Measurements from ENCODE around the gene AMZ2. TPM values are rescaled to one million over a fixed set of nuclear protein-coding genes. Genes with fewer than 3 reads are reported as not detected.
A peak's percentile ranks its signal among the peaks of the same experiment; 100 is the strongest.
"Not testable (repeated sequence)": the region's sequence is repeated elsewhere in the genome, so short reads cannot be mapped to it uniquely, and the experiment has no call there.

Gene AMZ2
- total RNA-seq, 4 donors from 2014 or later, result 35.8 to 47.1 (median 41.5) TPM

DNA sequence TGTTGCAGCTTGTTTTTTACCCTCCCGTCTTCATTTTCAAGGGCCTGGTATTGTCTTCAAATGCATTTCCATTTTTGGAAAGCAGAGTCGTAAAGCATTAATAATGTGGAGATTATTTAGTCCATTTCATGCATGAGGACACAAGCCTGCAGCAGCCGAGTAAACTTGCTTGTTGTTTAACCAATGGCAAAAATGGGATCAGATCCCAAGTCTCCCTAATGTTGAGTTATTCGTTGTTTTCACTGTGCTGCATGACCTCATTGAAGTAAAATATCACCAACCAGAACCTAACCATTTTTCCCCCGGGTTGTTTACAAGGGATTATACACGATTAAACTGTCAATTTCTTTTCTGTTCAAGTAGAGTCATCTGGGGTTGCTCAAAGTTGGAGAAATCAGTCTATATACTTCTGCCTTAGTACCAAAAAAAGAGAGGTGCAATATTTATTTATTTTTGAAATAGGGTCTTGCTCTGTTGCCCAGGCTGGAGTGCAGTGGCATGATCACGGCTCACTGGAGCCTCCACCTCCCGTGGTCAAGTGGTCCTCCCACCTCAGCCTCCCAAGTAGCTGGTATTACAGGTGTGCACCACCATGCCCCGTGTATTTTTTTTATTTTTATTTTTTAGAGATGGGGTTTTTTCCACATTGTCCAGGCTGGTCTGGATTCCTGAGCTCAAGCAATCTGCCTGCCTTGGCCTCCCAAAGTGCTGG lies 12.4 kb downstream of the AMZ2 start:
- 79% methylated on average over 9 of the region's 9 CpGs for WGBS
- no peaks in the 10 kb centered on the region for H3K27me3 ChIP-seq
- no peak for TF ChIP-seq POLR2AphosphoS5 (IDR thresholded peaks at IDR 0.05)
- TF ChIP-seq, protein P1, sequence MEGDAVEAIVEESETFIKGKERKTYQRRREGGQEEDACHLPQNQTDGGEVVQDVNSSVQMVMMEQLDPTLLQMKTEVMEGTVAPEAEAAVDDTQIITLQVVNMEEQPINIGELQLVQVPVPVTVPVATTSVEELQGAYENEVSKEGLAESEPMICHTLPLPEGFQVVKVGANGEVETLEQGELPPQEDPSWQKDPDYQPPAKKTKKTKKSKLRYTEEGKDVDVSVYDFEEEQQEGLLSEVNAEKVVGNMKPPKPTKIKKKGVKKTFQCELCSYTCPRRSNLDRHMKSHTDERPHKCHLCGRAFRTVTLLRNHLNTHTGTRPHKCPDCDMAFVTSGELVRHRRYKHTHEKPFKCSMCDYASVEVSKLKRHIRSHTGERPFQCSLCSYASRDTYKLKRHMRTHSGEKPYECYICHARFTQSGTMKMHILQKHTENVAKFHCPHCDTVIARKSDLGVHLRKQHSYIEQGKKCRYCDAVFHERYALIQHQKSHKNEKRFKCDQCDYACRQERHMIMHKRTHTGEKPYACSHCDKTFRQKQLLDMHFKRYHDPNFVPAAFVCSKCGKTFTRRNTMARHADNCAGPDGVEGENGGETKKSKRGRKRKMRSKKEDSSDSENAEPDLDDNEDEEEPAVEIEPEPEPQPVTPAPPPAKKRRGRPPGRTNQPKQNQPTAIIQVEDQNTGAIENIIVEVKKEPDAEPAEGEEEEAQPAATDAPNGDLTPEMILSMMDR (IDR thresholded peaks at IDR 0.05), result no peak
- TF ChIP-seq EP300 (IDR thresholded peaks at IDR 0.05), result no peak
- TF ChIP-seq POLR2A (IDR thresholded peaks at IDR 0.05), result no peak
- no peak overlapping the region for H3K4me3 ChIP-seq
- no peak overlapping the region for H3K27ac ChIP-seq
- H3K36me3 ChIP-seq, result peaks cover 14% of the 10 kb centered on the region
- H3K4me1 ChIP-seq, result peaks cover 13% of the 10 kb centered on the region
- DNase-seq (ENCODE audit: low spot score in 2 of 2), result no peak
- no peaks in the 10 kb centered on the region for H3K9me3 ChIP-seq

DNA sequence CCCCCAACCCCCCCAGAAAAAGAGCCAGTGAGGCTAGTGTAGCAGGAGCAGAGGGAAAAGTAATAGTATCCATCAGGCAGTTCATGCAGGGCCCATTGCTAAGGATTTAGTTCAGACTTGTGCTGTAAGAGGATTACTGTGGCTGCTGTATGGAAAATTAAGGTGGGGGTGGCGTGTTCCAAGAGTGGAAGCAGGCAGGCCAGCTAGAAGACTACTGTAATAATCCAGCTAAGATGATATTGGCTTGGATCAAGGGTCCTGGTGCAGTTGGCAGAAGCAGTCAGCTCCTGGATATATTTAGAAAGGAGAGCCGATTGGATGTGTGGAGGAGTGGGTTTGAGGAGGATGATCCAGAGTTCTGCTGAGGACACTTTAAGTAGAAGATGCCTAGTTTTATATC lies 14.6 kb downstream of the AMZ2 start:
- H3K36me3 ChIP-seq; H3K9me3 ChIP-seq; DNase-seq (ENCODE audit: low spot score in 2 of 2); H3K4me3 ChIP-seq; H3K27me3 ChIP-seq; H3K27ac ChIP-seq: not testable (repeated sequence)
- 73% methylated on average over 2 of the region's 2 CpGs for WGBS
- H3K4me1 ChIP-seq, result peaks cover 11% of the 10 kb centered on the region

DNA sequence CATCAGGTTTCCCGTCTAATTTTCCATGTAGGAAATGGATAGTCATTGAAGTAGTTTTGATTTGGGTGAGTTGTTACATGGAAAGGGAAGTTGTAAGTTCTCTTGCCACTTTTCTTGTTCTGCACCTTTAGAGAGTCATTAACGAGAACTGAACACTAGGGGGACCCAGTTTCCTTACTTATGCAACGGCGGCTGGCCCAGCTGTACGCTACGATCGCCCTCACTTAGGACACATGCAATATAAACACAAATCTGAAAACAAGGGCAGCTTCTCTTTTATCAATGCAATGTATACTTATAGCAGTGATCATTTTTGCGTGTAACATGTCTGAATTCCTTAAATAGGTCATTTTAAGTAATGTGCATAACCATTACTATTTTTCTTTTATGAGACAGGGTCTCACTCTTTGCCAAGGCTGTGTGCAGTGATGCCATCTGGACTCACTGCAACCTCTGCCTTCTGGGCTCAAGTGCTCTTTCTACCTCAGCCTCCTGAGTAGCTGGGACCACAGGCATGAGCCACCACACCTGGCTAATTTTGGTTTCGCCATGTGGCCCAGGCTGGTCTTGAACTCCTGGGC lies 15.3 kb downstream of the AMZ2 start:
- H3K36me3 ChIP-seq; H3K4me3 ChIP-seq; DNase-seq (ENCODE audit: low spot score in 2 of 2); H3K9me3 ChIP-seq; H3K27ac ChIP-seq; H3K27me3 ChIP-seq: not testable (repeated sequence)
- H3K4me1 ChIP-seq, result peaks cover 11% of the 10 kb centered on the region
- TF ChIP-seq, protein P1 (IDR thresholded peaks at IDR 0.05), result peak; percentile 36 to 55
- WGBS, result 11% methylated on average over 9 of the region's 9 CpGs

DNA sequence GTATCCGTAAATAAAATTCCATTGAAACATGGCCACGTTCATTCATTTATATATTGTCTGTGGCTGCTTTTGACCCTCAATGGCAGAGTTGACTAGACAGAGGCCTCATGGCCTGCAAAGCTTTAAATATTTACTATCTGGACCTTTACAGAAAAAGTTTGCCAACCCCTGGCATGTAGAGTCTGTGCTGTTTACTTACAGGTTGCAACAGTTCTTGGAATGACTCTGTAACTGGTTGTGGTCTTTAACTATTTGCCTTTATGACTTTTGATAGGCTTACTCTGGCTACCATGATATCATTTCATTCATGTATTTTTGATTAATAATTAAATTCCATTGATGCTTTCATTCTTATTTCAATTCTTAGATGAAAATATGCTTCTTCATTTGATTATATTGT lies 18.0 kb downstream of the AMZ2 start:
- H3K27me3 ChIP-seq; H3K4me3 ChIP-seq; H3K9me3 ChIP-seq; DNase-seq (ENCODE audit: low spot score in 2 of 2); H3K4me1 ChIP-seq; H3K27ac ChIP-seq; H3K36me3 ChIP-seq: not testable (repeated sequence)
- 88% methylated on average over 2 of the region's 2 CpGs for WGBS

DNA sequence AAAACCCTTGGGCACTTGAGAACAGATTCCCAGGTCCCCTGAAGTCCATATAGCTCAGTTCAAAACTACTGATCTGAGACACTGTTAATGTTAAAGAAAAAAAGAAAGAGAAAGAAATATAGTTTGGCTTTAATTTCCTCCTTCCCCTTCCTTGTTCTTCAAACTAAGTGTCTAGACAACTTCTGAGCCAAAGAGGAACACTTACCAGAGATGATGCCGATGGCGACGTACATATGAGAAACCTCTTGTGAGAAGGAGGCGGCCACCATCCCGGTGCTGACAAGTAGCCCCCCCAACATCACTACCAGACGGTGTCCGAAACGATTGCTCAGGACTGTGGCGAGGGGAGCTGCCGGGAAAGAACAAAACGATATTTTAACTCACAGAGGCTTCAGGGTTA lies 25.9 kb downstream of the AMZ2 start:
- WGBS, result 89% methylated on average over 11 of the region's 11 CpGs
- H3K9me3 ChIP-seq, result no peaks in the 10 kb centered on the region
- TF ChIP-seq POLR2AphosphoS5 (IDR thresholded peaks at IDR 0.05), result no peak
- no peak for TF ChIP-seq EP300 (IDR thresholded peaks at IDR 0.05)
- no peak for TF ChIP-seq POLR2A (IDR thresholded peaks at IDR 0.05)
- H3K4me3 ChIP-seq, result no peak overlapping the region
- peaks cover 16% of the 10 kb centered on the region for H3K36me3 ChIP-seq
- H3K27me3 ChIP-seq, result no peaks in the 10 kb centered on the region
- no peak overlapping the region for H3K27ac ChIP-seq
- DNase-seq (ENCODE audit: low spot score in 2 of 2), result no peak
- H3K4me1 ChIP-seq, result no peaks in the 10 kb centered on the region

DNA sequence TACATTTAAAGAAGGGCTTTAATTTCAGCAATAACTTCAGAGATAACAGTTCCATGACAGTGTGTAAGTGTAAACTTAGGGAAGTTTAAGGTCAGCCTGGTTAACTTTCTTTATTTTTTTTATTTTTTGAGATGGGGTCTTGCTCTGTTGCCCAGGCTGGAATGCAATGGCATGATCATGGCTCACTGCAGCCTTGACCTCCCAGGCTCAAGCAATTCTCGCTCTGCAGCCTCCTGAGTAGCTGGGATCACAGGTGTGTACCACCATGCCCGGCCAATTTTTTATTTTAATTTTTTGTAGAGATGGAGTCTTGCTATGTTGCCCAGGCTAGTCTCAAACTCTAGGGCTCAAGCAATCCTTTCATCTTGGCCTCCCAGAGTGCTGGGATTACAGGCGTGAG lies 28.5 kb downstream of the AMZ2 start:
- not testable (repeated sequence) for H3K4me3 ChIP-seq; H3K27ac ChIP-seq; H3K9me3 ChIP-seq; H3K27me3 ChIP-seq; DNase-seq (ENCODE audit: low spot score in 2 of 2); H3K4me1 ChIP-seq
- 97% methylated on average over 3 of the region's 3 CpGs for WGBS
- H3K36me3 ChIP-seq, result peaks cover 11% of the 10 kb centered on the region

DNA sequence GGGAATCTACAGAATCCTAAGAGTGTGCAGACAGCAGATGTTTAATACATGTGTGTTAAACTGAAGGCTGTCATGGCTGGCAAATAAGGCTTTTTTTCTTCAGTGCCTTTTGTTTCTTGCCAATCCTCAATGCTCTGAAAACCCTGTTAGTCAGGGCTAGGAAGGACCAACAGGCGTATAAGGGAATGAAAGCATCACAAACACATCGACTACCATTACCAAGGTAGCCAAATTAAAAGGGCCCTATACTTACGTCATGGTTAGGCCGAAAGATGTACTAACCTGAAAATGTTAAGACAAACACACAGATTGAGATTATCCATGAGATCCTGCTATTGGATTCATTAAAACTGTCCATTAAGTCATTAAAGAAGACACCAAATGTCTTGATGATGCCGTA lies 30.0 kb downstream of the AMZ2 start:
- TF ChIP-seq, protein P1 (IDR thresholded peaks at IDR 0.05), result no peak
- TF ChIP-seq POLR2AphosphoS5 (IDR thresholded peaks at IDR 0.05) (no peak), POLR2A (IDR thresholded peaks at IDR 0.05) (no peak), EP300 (IDR thresholded peaks at IDR 0.05) (no peak)
- Histone ChIP-seq H3K27me3 (no peaks in the 10 kb centered on the region), H3K9me3 (no peaks in the 10 kb centered on the region), H3K36me3 (peaks cover 11% of the 10 kb centered on the region), H3K4me1 (no peaks in the 10 kb centered on the region), H3K4me3 (no peak overlapping the region), H3K27ac (no peak overlapping the region)
- no peak for DNase-seq (ENCODE audit: low spot score in 2 of 2)
- WGBS, result 97% methylated on average over 5 of the region's 5 CpGs

DNA sequence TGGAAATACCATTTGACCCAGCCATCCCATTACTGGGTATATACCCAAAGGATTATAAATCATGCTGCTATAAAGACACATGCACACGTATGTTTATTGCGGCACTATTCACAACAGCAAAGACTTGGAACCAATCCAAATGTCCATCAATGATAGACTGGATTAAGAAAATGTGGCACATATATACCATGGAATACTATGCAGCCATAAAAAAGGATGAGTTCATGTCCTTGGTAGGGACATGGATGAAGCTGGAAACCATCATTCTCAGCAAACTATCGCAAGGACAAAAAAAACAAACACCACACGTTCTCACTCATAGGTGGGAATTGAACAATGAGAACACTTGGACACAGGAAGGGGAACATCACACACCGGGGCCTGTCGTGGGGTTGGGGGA lies 34.1 kb downstream of the AMZ2 start:
- WGBS, result 88% methylated on average over 6 of the region's 6 CpGs
- not testable (repeated sequence) for H3K27me3 ChIP-seq; H3K4me1 ChIP-seq; H3K9me3 ChIP-seq; DNase-seq (ENCODE audit: low spot score in 2 of 2); H3K4me3 ChIP-seq; H3K27ac ChIP-seq
- H3K36me3 ChIP-seq, result peaks cover 11% of the 10 kb centered on the region

Measured in suprapubic skin (tissue), 4 donors.